Thymus (tissue), 11 donors: ENCODE results near the gene ZNF444. TPM values are rescaled to one million over a fixed set of nuclear protein-coding genes. Genes with fewer than 3 reads are reported as not detected.
"Not testable (repeated sequence)": the region's sequence is repeated elsewhere in the genome, so short reads cannot be mapped to it uniquely, and the experiment has no call there.

Experiments
- DNase-seq, 9 donors: peaks; one replicate each; pipeline ENCODE4 v3.0.0-alpha.2; 2013; ENCODE audit warnings: low spot score in 9 of 9, low read depth in 6 of 9, missing footprints in 1 of 9
- H3K27ac ChIP-seq, 2 donors: one replicate each; pipeline ENCODE4 v1.5.1; 2013; ENCODE audit warnings: control low read depth in 1 of 2, low read depth in 1 of 2, low read length in 1 of 2, mild to moderate bottlenecking in 1 of 2, moderate library complexity in 1 of 2
- H3K27me3 ChIP-seq, 2 donors: one replicate each; pipeline ENCODE4 v1.5.1; 2013; ENCODE audit warnings: low read length in 1 of 2; ENCODE audit not compliant: control insufficient read depth in 2 of 2, insufficient read depth in 1 of 2
- H3K36me3 ChIP-seq, 2 donors: one replicate each; pipeline ENCODE4 v1.5.1; 2013; ENCODE audit warnings: low read length in 1 of 2, mild to moderate bottlenecking in 1 of 2, moderate library complexity in 1 of 2; ENCODE audit not compliant: control insufficient read depth in 2 of 2, insufficient read depth in 2 of 2
- H3K4me1 ChIP-seq, 2 donors: one replicate each; pipeline ENCODE4 v1.5.1; 2013; ENCODE audit warnings: low read length in 2 of 2; ENCODE audit not compliant: control insufficient read depth in 2 of 2, insufficient read depth in 2 of 2
- H3K4me3 ChIP-seq, 2 donors: one replicate each; pipeline ENCODE4 v1.5.1; 2013; ENCODE audit warnings: low read length in 2 of 2, control low read depth in 1 of 2, mild to moderate bottlenecking in 1 of 2
- H3K9me3 ChIP-seq, 2 donors: one replicate each; pipeline ENCODE4 v1.5.1; 2013; ENCODE audit warnings: low read length in 1 of 2, mild to moderate bottlenecking in 1 of 2; ENCODE audit not compliant: control insufficient read depth in 2 of 2, insufficient read depth in 1 of 2
- WGBS: extraction: QIAGEN DNeasy Blood & Tissue Kit; methylation state at CpG from one replicate; pipeline ENCODE4 v1.1.7; 2013; 5-methylcytosine and 5-hydroxymethylcytosine counted together
- polyA plus RNA-seq: library from polyadenylated mRNA; stranded (reverse); fragments of 200-250 nt; gene quantifications from one replicate; pipeline ENCODE4 v1.2.3, GENCODE V29; 2013
- total RNA-seq: library from RNA; stranded (reverse); fragments of 120-200 nt; gene quantifications from one replicate; pipeline ENCODE4 v1.2.4, GENCODE V29; 2013
- donor health status: healthy.

ZNF444 gene
- total and polyA plus RNA-seq, 2 donors, result 21.2 to 45.5 TPM

GRCh38 chr19:56174086-56174485 is 33.0 kb downstream of the ZNF444 start:
- DNase-seq, result no peak
- H3K4me3 ChIP-seq, result no peak overlapping the region
- no peaks in the 10 kb centered on the region for H3K36me3 ChIP-seq
- no peak overlapping the region for H3K27ac ChIP-seq
- no peaks in the 10 kb centered on the region for H3K27me3 ChIP-seq
- H3K9me3 ChIP-seq, result no peaks in the 10 kb centered on the region
- 66% methylated on average over 9 of the region's 9 CpGs for WGBS
- H3K4me1 ChIP-seq, result no peaks in the 10 kb centered on the region

DNA sequence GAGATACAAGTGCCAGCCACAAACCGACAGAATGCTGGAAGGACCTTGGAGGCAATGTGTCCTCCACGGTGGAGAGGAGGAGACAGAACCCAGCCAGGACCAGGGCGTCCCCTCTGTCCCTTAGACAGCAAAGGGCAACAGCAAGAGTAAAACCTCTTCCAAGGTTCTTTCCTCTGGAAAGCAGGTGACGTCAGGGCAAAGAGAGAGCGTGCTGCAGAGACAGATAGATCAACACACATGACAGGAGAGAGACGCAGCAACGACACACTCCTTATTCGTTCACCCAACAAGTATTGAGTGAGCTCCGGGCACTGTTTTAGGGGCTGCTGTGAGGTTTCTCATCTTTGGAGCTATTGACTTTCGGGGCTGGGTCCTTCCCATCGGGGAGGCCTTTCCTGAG is 33.5 kb downstream of the ZNF444 start:
- Histone ChIP-seq H3K36me3 (no peaks in the 10 kb centered on the region), H3K27ac (no peak overlapping the region), H3K27me3 (no peaks in the 10 kb centered on the region), H3K9me3 (no peaks in the 10 kb centered on the region), H3K4me3 (no peak overlapping the region), H3K4me1 (no peaks in the 10 kb centered on the region)
- 78% methylated on average over 11 of the region's 11 CpGs for WGBS
- no peak for DNase-seq

DNA sequence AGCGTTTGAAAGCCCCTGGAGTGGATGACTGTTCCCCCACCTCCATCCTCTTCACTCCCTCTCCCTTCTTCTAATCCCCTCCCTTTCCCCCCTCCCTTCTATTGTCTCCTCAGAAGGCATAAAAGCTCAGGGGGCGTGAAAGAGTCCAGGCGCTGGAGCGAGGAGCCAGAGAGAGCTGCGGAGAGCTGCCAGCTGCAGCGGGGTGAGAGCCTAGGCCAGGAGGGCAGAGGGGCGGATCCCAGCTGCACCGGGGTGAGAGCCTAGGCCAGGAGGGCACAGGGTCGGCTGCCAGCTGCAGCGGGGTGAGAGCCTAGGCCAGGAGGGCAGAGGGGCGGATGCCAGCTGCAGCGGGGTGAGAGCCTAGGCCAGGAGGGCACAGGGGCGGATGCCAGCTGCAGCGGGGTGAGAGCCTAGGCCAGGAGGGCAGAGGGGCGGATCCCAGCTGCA is 34.8 kb downstream of the ZNF444 start, which contains the start of gene GALP:
Gene GALP, plus strand, starts transcription at position 148 of the 447 bp plus-strand sequence. CDS start 1,101 bp downstream, outside the sequence.
- DNase-seq, H3K27me3 ChIP-seq, H3K36me3 ChIP-seq, H3K4me1 ChIP-seq, H3K4me3 ChIP-seq, H3K9me3 ChIP-seq, H3K27ac ChIP-seq: not testable (repeated sequence)
- 82% methylated on average over 15 of the region's 15 CpGs for WGBS

DNA sequence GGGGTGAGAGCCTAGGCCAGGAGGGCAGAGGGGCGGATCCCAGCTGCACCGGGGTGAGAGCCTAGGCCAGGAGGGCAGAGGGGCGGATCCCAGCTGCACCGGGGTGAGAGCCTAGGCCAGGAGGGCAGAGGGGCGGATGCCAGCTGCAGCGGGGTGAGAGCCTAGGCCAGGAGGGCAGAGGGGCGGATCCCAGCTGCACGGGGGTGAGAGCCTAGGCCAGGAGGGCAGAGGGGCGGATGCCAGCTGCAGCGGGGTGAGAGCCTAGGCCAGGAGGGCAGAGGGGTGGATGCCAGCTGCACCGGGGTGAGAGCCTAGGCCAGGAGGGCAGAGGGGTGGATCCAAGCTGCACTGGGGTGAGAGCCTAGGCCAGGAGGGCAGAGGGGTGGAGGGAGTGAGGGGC is 35.2 kb downstream of the ZNF444 start:
- 92% methylated on average over 9 of the region's 11 CpGs for WGBS
- not testable (repeated sequence) for H3K27ac ChIP-seq

GRCh38 chr19:56176881-56177280 is 35.8 kb downstream of the ZNF444 start:
- no peak overlapping the region for H3K4me3 ChIP-seq
- no peaks in the 10 kb centered on the region for H3K4me1 ChIP-seq
- no peak for DNase-seq
- H3K9me3 ChIP-seq, result no peaks in the 10 kb centered on the region
- H3K36me3 ChIP-seq, result no peaks in the 10 kb centered on the region
- H3K27ac ChIP-seq, result no peak overlapping the region
- WGBS, result 92% methylated on average over 18 of the region's 18 CpGs
- no peaks in the 10 kb centered on the region for H3K27me3 ChIP-seq

More for the DNA sequence above, 35.2 kb downstream of the ZNF444 start:
- not testable (repeated sequence) for H3K36me3 ChIP-seq, H3K27me3 ChIP-seq, DNase-seq, H3K4me3 ChIP-seq, H3K4me1 ChIP-seq, H3K9me3 ChIP-seq

GRCh38 chr19:56177564-56178243 is 36.6 kb downstream of the ZNF444 start:
- Histone ChIP-seq H3K4me1 (no peaks in the 10 kb centered on the region), H3K9me3 (no peaks in the 10 kb centered on the region), H3K27me3 (no peaks in the 10 kb centered on the region), H3K4me3 (no peak overlapping the region), H3K36me3 (no peaks in the 10 kb centered on the region), H3K27ac (no peak overlapping the region)
- no peak for DNase-seq
- WGBS, result 78% methylated on average over 11 of the region's 11 CpGs

GRCh38 chr19:56189785-56190184 is 48.7 kb downstream of the ZNF444 start:
- DNase-seq, result no peak
- no peaks in the 10 kb centered on the region for H3K27me3 ChIP-seq
- 87% methylated on average over 17 of the region's 17 CpGs for WGBS
- no peak overlapping the region for H3K27ac ChIP-seq
- H3K36me3 ChIP-seq, result no peaks in the 10 kb centered on the region
- no peaks in the 10 kb centered on the region for H3K4me1 ChIP-seq
- no peak overlapping the region for H3K4me3 ChIP-seq
- no peaks in the 10 kb centered on the region for H3K9me3 ChIP-seq

DNA sequence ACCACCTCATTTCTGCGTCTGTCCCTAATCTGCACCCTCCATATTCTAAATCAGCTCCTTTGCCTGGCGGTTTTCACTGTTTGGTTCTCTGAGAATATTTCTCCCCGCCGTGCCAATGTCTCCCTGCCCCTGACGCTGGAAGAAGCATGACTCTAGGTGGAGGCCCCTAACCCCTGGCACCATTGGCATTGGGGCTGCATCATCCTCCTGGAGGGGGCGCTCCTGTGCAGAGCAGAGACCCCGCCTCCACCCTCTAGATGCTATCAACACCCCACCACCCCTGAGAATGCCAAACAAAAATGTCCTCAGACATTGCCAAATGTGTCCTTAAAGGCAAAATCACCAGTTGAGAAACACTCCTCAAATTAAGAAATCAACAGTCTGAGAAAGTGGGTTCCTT is 50.0 kb downstream of the ZNF444 start:
- no peak for DNase-seq
- no peaks in the 10 kb centered on the region for H3K27me3 ChIP-seq
- no peaks in the 10 kb centered on the region for H3K36me3 ChIP-seq
- 87% methylated on average over 7 of the region's 7 CpGs for WGBS
- H3K4me3 ChIP-seq, result no peak overlapping the region
- no peak overlapping the region for H3K27ac ChIP-seq
- no peaks in the 10 kb centered on the region for H3K9me3 ChIP-seq
- H3K4me1 ChIP-seq, result no peaks in the 10 kb centered on the region

DNA sequence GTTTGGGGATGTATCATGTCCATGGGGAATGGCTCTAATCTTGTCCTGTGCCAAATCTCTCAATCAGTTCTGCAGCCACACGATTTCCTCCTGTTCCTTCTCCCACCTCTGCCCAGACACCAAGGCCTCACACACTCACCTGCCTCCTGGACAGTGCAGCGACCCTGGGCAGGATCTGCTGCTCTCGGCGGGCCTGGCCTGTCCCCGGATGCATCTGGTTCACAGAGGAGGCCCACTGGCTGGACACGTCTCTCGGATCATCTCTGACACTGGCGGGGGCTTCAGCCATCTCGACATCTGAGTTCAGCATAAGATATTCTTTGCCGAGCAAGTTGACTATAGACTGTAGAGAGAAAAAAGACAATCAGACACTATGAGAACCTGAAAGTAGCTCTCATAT is 50.6 kb downstream of the ZNF444 start:
- DNase-seq, result no peak
- Histone ChIP-seq H3K27me3 (no peaks in the 10 kb centered on the region), H3K4me1 (no peaks in the 10 kb centered on the region), H3K9me3 (no peaks in the 10 kb centered on the region), H3K4me3 (no peak overlapping the region), H3K36me3 (no peaks in the 10 kb centered on the region), H3K27ac (no peak overlapping the region)
- 95% methylated on average over 10 of the region's 10 CpGs for WGBS
